Stimulated activated CD8-positive, alpha-beta memory T cell treated with anti-CD3 and anti-CD28 coated beads, Interleukin-2, amount 100 ng/mL, for 1 hour (primary cell): ENCODE measurements around the gene DKKL1.
"Not testable (repeated sequence)": the region's sequence is repeated elsewhere in the genome, so short reads cannot be mapped to it uniquely, and the experiment has no call there.

ENCODE experiments used
- DNase-seq, 2 donors: peaks; one replicate each; pipeline ENCODE4 v3.0.0-alpha.2; 2020; ENCODE audit warnings: low read depth in 2 of 2

DKKL1 gene

GRCh38 chr19:49363268-49364082 lies at the start of gene DKKL1:
DKKL1 (plus strand) TSS chr19:49363877; CDS start chr19:49363999, 122 bp downstream.
- DNase-seq = peak; percentile 14 to 33

GRCh38 chr19:49315111-49315510 lies 48.6 kb upstream of the DKKL1 start:
- DNase-seq = no peak

- no peak for DNase-seq
Observed at GRCh38 chr19:49316284-49316683, 47.4 kb upstream of the DKKL1 start.

DNA sequence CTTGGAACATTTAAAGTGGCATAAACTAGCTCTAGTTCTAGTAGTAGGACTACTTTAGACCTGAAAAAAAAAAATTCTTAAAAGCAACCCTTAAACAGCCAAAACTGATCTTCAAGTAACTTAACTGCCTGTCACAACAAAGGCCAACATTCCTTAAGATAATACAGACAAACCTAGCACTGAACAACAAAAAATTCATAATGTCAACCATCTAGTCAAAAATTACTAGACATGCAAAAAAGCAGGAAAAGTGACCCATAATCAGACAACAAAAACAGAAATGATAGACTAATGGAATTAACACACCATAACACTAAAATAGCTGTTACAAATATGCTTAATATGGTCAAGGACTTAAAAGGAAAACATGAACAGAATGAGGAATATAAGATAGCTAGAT lies 45.4 kb upstream of the DKKL1 start:
- no peak for DNase-seq

GRCh38 chr19:49324801-49325576 lies 38.7 kb upstream of the DKKL1 start, which contains the start of gene SLC6A16:
SLC6A16 (minus strand) TSS chr19:49325191; CDS start chr19:49311347, 13,844 bp downstream.
- no peak for DNase-seq

- not testable (repeated sequence) for DNase-seq
Observed at GRCh38 chr19:49325756-49326155, 37.9 kb upstream of the DKKL1 start.

DNA sequence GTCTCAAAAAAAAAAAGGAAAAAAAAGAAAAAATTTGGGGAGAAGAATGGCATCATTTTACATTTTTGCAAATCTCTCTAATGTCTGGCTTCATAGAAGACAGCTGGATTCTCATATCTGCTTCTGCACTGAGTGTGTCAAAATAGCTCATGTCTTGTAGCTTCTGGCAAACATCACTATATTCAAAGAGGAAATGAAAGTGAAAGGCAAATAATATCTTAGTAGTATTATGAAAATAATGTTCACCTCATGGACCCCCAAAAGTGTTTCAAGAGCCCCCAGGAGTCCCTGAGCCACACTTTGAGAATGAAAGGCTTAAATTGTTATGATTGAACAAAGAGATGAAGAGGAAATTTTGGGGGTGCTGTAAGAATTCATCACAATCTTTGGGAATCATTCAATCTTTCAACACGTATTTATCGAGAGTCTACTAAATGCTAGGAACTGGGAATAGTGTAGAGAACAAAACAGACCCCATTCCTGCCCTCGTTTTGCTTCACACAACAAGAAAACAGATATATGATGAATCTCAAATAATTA lies 37.4 kb upstream of the DKKL1 start:
- no peak for DNase-seq

GRCh38 chr19:49327878-49328544 lies 35.7 kb upstream of the DKKL1 start:
- DNase-seq = no peak

DNA sequence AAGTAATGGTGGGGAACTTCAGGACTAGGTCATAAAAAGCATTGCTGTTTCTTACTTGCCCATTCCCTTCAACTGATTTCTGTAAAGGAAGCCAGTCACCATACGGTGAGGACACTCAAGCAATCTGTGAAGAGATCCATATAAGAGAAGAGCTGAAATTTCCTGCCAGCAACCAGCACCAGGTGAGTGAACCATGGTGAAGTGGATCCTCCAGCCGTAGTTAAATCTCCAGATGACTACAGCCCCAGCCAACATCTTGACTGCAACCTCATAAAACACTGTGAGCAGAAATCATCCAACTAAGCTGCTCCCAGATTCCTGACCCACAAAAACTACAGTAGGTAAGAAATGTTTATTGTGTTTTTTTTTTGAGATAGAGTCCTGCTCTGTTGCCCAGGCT lies 34.9 kb upstream of the DKKL1 start:
- no peak for DNase-seq

GRCh38 chr19:49331187-49331586 lies 32.5 kb upstream of the DKKL1 start:
- DNase-seq = not testable (repeated sequence)

DNA sequence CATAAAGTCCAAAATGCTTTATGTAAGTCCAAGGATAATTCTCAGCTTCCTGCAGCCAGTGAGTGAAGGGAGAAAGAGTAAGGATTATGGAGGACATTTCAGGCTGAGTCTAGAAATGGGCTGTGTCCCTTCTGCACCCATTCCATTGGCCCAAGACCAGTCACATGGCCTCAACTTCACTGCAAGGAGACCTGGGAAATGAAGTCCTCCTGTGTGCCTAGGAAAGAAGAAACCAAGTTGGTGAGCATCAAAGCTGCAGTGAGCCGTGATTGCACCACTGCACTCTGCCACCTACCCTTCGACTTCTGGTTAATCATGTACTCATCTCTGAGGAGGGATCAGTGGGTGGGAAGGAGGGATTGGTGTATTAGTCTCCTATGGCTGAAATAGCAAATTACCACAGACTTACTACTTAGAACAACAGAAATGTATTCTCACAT lies 32.0 kb upstream of the DKKL1 start:
- DNase-seq = peak in 1 of 2 donors; percentile 31

GRCh38 chr19:49332691-49333417 lies 30.8 kb upstream of the DKKL1 start:
- not testable (repeated sequence) for DNase-seq

DNA sequence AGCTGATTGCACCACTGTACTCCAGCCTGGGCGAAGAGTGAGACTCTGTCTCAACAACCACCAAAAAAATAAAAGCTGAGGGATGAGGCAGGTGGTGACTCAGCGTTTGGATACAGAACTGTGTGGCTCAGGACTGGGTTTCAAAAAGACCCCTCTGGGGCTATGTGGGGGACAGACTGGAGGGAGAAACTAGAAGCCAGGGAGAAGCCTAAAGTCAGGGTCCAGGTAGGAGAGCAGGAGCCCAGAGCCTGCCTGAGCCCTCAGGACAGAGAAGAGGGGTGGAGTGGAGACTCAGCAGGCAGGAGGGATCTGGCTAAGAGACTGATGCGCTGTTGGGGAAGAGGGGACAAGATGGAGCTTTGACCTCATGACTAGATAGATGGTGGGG lies 30.3 kb upstream of the DKKL1 start:
- DNase-seq = no peak

DNA sequence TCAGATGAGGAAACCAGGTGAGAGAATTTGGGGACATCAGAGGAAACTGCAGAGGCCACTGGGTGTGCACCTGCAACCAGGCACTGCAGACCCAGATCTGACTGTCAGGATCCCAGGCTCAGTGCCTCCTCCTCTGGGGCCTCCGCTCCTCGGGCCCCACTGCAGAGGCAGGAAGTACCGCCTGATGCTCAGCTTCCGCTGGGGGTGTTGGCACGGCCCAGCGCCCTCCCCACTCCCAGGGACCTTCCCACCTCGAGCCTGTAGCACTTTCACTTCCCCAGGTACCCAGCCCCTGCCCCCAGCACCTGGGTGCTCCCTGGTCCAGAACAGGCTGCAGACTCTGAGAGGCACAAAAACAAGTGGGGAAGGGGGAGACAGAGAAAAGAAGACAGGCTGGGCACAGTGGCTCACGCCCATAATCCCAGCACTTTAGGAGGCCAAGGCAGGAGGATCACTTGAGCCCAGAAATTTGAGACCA lies 29.8 kb upstream of the DKKL1 start:
- peak; percentile 45 to 49 for DNase-seq

GRCh38 chr19:49335071-49335783 lies 28.4 kb upstream of the DKKL1 start, which contains the start of gene CD37:
CD37 (plus strand) TSS chr19:49335406; CDS start chr19:49335541, 135 bp downstream.
- peak; percentile 26 to 38 for DNase-seq

- DNase-seq = no peak
Observed at GRCh38 chr19:49335784-49336481, 27.7 kb upstream of the DKKL1 start.

GRCh38 chr19:49336482-49337266 lies 27.0 kb upstream of the DKKL1 start:
- DNase-seq = no peak

DNA sequence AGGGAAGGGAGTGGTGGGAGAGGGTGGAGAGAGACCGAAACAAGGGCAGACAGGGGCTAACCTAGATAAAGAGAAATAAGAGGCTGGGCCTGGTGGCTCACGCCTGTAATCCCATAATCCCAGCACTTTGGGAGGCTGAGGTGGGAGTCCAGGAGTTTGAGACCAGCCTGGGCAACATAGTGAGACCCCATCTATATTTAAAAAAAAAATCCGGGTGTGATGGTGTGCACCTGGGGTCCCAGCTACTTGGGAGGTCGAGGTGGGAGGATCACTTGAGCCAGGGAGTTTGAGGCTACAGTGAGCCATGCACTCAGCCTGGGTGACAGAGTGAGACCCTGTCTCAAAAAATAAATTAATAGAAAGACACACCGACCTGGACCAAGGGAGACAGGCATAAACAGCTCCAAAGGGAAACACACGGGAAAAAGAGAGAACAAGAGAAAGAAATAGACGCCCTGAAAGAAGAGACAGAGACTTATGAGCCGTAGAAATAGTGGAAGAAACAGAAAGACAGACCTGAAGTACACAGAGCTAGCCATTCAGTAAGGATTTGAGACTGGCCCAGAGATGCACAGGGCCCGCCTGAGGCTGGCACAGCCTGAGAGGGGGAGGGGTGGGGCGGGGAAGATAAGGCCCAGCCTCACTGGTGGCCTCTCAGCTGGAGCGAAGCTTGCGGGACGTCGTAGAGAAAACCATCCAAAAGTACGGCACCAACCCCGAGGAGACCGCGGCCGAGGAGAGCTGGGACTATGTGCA lies 26.2 kb upstream of the DKKL1 start:
- no peak for DNase-seq
